GM10248 (cell line): Measurements from ENCODE around the gene EPN3.
A peak's percentile ranks its signal among the peaks of the same experiment; 100 is the strongest.

Experiments
- CTCF ChIA-PET: fragments of 300-600 bp; sonication (Branson Sonifier 250); formaldehyde crosslinking; extraction: SDS; loops from one replicate; lab custom pipeline; 2021; ENCODE audit warnings: antibody characterized with exemption; lab: Yijun Ruan, JAX
- POLR2A ChIA-PET: fragments of 350-650 bp; sonication (Branson Sonifier 250); formaldehyde crosslinking; extraction: SDS; loops from one replicate; lab custom pipeline; 2020; ENCODE audit warnings: antibody characterized with exemption; lab: Yijun Ruan, JAX
- DNase-seq: peaks from one replicate; pipeline ENCODE4 v3.0.0; 2012; ENCODE audit errors: extremely low spot score
- TF ChIP-seq, protein P1 (sequence below): IDR thresholded peaks from 2 replicates; pipeline ENCODE4 v1.5.1; 2012; ENCODE audit warnings: mild to moderate bottlenecking, low read depth; ENCODE audit errors: extremely low read depth, missing control alignments, control extremely low read depth

EPN3 gene

DNA sequence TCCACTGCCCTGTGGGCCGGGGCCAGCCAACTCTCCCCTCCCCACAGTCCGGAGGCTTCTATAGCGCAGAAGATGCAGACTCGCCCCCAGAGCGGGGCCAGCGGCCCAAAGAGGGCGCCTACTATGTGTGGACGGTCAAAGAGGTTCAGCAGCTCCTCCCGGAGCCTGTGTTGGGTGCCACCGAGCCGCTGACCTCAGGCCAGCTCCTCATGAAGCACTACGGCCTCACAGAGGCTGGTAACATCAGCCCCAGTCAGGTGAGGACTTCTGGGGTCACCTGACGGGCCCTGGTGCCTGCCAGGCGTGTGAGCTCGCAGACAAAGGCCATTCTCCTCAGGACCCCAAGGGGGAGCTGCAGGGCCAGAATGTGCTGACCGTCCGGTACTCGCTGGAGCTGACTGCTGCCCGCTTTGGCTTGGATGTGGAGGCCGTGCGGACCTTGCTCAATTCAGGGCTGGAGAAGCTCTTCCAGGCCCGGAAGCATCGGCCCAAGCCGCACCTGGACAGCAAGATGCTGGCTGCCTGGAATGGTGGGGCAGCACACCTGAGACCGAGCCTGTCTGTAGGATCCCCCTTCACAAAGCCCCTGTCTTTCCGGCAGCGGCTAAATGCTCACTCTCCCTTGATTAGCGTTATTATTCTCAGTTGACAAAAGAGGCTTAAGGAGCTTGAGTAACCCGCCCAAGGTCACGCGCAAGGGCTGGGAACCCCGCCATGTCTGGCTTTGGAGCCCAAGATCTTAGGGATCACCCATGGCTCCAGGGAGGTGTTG lies 18.3 kb downstream of the EPN3 start:
- ChIA-PET CTCF (interaction anchor here (0.6 to 4.3 kb wide), 15 partner anchors 9 to 291 kb away, joined by 3 to 27 read pairs (median 3); partner anchors contain the start of genes CACNA1G and LRRC59), POLR2A (interaction anchor here (0.5 kb wide), 1 partner anchor 161 kb away, joined by 7 read pairs; no protein-coding TSS in a partner anchor)
- TF ChIP-seq, protein P1, sequence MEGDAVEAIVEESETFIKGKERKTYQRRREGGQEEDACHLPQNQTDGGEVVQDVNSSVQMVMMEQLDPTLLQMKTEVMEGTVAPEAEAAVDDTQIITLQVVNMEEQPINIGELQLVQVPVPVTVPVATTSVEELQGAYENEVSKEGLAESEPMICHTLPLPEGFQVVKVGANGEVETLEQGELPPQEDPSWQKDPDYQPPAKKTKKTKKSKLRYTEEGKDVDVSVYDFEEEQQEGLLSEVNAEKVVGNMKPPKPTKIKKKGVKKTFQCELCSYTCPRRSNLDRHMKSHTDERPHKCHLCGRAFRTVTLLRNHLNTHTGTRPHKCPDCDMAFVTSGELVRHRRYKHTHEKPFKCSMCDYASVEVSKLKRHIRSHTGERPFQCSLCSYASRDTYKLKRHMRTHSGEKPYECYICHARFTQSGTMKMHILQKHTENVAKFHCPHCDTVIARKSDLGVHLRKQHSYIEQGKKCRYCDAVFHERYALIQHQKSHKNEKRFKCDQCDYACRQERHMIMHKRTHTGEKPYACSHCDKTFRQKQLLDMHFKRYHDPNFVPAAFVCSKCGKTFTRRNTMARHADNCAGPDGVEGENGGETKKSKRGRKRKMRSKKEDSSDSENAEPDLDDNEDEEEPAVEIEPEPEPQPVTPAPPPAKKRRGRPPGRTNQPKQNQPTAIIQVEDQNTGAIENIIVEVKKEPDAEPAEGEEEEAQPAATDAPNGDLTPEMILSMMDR, result peak; percentile 35
- no peak for DNase-seq

DNA sequence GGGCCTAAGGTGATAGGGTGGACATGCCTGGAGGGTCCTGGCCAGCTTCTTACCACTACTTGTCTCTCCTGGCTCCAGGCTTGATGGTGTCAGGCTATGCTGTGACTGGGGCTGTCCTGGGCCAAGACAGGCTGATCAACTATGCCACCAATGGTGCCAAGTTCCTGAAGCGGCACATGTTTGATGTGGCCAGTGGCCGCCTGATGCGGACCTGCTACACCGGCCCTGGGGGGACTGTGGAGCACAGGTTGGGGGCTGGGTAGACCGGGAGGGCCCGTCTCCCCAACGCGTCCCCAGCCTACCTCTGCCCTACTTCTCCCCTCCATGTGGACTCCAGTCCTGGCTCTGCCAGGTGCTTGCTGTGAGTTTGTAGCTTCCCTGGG lies 18.9 kb downstream of the EPN3 start:
- POLR2A ChIA-PET, result no interaction called here
- TF ChIP-seq, protein P1, result no peak
- no peak for DNase-seq
- CTCF ChIA-PET, result interaction anchor here (0.7 to 4.3 kb wide), 11 partner anchors 9 to 291 kb away, joined by 3 to 27 read pairs (median 5); partner anchors contain the start of gene CACNA1G

DNA sequence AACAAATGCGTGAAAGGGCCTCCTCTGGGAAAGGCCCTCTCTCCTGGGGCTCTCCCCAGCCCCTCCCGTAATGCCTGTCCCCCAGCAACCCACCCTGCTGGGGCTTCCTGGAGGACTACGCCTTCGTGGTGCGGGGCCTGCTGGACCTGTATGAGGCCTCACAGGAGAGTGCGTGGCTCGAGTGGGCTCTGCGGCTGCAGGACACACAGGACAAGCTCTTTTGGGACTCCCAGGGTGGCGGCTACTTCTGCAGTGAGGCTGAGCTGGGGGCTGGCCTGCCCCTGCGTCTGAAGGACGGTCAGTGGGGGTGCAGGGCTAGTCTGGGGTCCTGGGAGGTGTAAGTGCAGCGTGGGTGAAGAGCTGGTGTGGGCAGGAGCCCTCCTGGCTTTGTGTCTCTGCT lies 19.3 kb downstream of the EPN3 start:
- no peak for DNase-seq
- ChIA-PET POLR2A (no interaction called here), CTCF (interaction anchor here (1.3 to 4.3 kb wide), 5 partner anchors 10 to 87 kb away, joined by 4 to 27 read pairs (median 7); partner anchors contain the start of gene CACNA1G)
- TF ChIP-seq, protein P1, result no peak

DNA sequence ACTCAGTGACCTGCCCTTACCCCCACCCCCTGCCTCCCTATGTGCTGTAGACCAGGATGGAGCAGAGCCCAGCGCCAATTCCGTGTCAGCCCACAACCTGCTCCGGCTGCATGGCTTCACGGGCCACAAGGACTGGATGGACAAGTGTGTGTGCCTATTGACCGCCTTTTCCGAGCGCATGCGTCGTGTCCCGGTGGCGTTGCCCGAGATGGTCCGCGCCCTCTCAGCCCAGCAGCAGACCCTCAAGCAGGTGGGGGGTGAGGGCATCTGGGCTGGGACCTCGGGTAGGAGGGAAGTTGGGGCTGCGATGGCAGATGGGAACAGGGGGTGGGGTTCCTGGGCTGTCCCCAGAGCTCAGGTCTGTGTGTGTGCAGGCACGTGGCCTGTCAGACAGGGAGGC lies 21.7 kb downstream of the EPN3 start:
- DNase-seq, result no peak
- TF ChIP-seq, protein P1, result no peak
- ChIA-PET CTCF (no interaction called here), POLR2A (no interaction called here)

DNA sequence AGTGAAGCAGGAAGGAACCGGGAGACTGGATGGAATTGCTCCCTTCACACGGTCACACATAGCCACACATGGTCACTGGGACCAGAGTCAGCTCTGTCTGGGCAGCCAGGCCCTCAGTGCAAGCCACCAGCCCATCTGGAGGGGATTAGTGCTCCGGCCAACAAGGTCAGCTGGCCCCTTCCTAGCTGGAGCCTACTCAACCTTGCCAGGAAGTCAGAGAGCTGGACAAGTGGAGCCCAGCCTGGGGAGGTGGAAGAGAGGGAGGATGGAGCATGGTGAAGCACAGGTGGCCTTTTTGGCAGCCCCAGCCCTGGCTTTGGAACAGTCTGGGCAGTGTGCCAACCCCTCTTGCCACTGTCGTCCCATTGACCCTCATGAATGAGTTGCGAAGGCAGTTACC lies 24.3 kb downstream of the EPN3 start:
- ChIA-PET POLR2A (no interaction called here), CTCF (interaction anchor here (1.4 to 3.0 kb wide), 3 partner anchors 14 to 69 kb away, joined by 3 to 11 read pairs (median 7); no protein-coding TSS in a partner anchor)
- DNase-seq, result no peak
- TF ChIP-seq, protein P1, result no peak

DNA sequence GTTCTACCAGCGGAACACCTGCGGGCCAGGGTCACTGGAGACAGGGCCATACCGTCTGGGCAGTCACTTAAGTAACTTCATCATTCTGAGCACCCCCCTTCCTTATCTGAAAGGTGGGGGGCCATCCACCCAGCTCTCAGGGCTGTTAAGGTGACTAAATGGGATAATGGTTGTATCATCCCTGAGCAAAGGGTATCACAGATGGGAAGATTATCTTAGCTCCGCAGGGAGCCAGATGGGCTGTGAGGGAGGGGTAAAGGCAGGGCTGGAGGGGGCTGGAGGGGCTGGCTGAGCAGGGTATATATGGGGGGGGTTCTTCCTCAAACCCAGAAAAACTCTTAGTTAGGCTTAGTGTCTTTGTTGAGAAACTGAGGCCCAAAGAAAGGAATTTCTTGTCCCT lies 25.1 kb downstream of the EPN3 start:
- DNase-seq, result no peak
- POLR2A ChIA-PET, result no interaction called here
- TF ChIP-seq, protein P1, result no peak
- CTCF ChIA-PET, result interaction anchor here (1.4 to 3.0 kb wide), 2 partner anchors 14 to 18 kb away, joined by 3 to 11 read pairs; no protein-coding TSS in a partner anchor
